Measurements from ENCODE around the gene FAM50B. TPM values are rescaled to one million over a fixed set of nuclear protein-coding genes. Genes with fewer than 3 reads are reported as not detected.

Gene FAM50B
- total and polyA plus RNA-seq, 2 donors (not counting 1 experiment from before 2014, with no cell fraction given), result 4.2 to 9.8 TPM

GRCh38 chr6:3823671-3824070 lies 25.5 kb upstream of the FAM50B start:
- Mint-ChIP-seq H3K27ac (no peak overlapping the region), H3K4me1 (no peaks in the 10 kb centered on the region), H3K27me3 (no peaks in the 10 kb centered on the region), H3K4me3 (no peak overlapping the region), H3K9me3 (ENCODE audit: insufficient read depth) (no peaks in the 10 kb centered on the region)
- Histone ChIP-seq H3K9me3 (ENCODE audit: control extremely low read depth in 1 of 3, control insufficient read depth in 2 of 3, insufficient read depth in 1 of 3, low read length in 2 of 3) (no peaks in the 10 kb centered on the region), H3K27me3 (replicated peaks in 1 of 4; ENCODE audit: control extremely low read depth in 1 of 4, control insufficient read depth in 3 of 4, insufficient read depth in 4 of 4, low read length in 3 of 4) (no peaks in the 10 kb centered on the region), H3K4me2 (replicated peaks; ENCODE audit: low read depth, low read length, poor library complexity, severe bottlenecking) (no peak overlapping the region), H2AFZ (ENCODE audit: insufficient read depth, low read depth, low read length, poor library complexity, severe bottlenecking) (no peak overlapping the region), H3K4me1 (ENCODE audit: control insufficient read depth in 2 of 2, insufficient read depth in 2 of 2, low read length in 2 of 2) (no peaks in the 10 kb centered on the region), H4K20me1 (ENCODE audit: control insufficient read depth, insufficient read depth, low read length, poor library complexity, severe bottlenecking) (no peaks in the 10 kb centered on the region), H3K79me2 (ENCODE audit: control insufficient read depth, insufficient read depth, low read length) (no peaks in the 10 kb centered on the region), H3K27ac (ENCODE audit: low read length in 2 of 2) (no peak overlapping the region), H3K9ac (ENCODE audit: low read length) (no peak overlapping the region), H3K4me3 (ENCODE audit: control extremely low read depth in 1 of 5, extremely low read depth in 1 of 5, insufficient read depth in 1 of 5, low read depth in 2 of 5, low read length in 4 of 5) (no peak overlapping the region), H3K36me3 (replicated peaks in 1 of 2; ENCODE audit: control extremely low read depth in 1 of 2, control insufficient read depth in 1 of 2, extremely low read depth in 1 of 2, insufficient read depth in 2 of 2, low read length in 1 of 2) (no peaks in the 10 kb centered on the region)
- no peak for ATAC-seq (ENCODE audit: low read depth)
- no peak for DNase-seq
- TF ChIP-seq CTCF (IDR thresholded peaks at IDR 0.05), result no peak
- TF ChIP-seq EZH2 (IDR thresholded peaks at IDR 0.05; ENCODE audit: borderline replicate concordance, insufficient read depth, low read depth, low read length, poor library complexity, severe bottlenecking), result no peak
- intact Hi-C loops (cut with micrococcal nuclease), result no loop called here
- POLR2A ChIA-PET, result no interaction called here
- 100% methylated on average over 3 of the region's 6 CpGs for WGBS (ENCODE audit: insufficient coverage)
- CTCF ChIA-PET, result no interaction called here

GRCh38 chr6:3825331-3825831 lies 23.8 kb upstream of the FAM50B start:
- Mint-ChIP-seq H3K4me3 (no peak overlapping the region), H3K27ac (no peak overlapping the region), H3K27me3 (no peaks in the 10 kb centered on the region), H3K4me1 (no peaks in the 10 kb centered on the region), H3K9me3 (ENCODE audit: insufficient read depth) (no peaks in the 10 kb centered on the region)
- 91% methylated on average over 11 of the region's 15 CpGs for WGBS (ENCODE audit: insufficient coverage)
- POLR2A ChIA-PET, result no interaction called here
- Histone ChIP-seq H3K9me3 (ENCODE audit: control extremely low read depth in 1 of 3, control insufficient read depth in 2 of 3, insufficient read depth in 1 of 3, low read length in 2 of 3) (no peaks in the 10 kb centered on the region), H4K20me1 (ENCODE audit: control insufficient read depth, insufficient read depth, low read length, poor library complexity, severe bottlenecking) (no peaks in the 10 kb centered on the region), H3K27ac (ENCODE audit: low read length in 2 of 2) (no peak overlapping the region), H3K4me3 (ENCODE audit: control extremely low read depth in 1 of 5, extremely low read depth in 1 of 5, insufficient read depth in 1 of 5, low read depth in 2 of 5, low read length in 4 of 5) (no peak overlapping the region), H3K36me3 (replicated peaks in 1 of 2; ENCODE audit: control extremely low read depth in 1 of 2, control insufficient read depth in 1 of 2, extremely low read depth in 1 of 2, insufficient read depth in 2 of 2, low read length in 1 of 2) (no peaks in the 10 kb centered on the region), H3K4me2 (replicated peaks; ENCODE audit: low read depth, low read length, poor library complexity, severe bottlenecking) (no peak overlapping the region), H3K79me2 (ENCODE audit: control insufficient read depth, insufficient read depth, low read length) (no peaks in the 10 kb centered on the region), H3K4me1 (ENCODE audit: control insufficient read depth in 2 of 2, insufficient read depth in 2 of 2, low read length in 2 of 2) (no peaks in the 10 kb centered on the region), H2AFZ (ENCODE audit: insufficient read depth, low read depth, low read length, poor library complexity, severe bottlenecking) (no peak overlapping the region), H3K27me3 (replicated peaks in 1 of 4; ENCODE audit: control extremely low read depth in 1 of 4, control insufficient read depth in 3 of 4, insufficient read depth in 4 of 4, low read length in 3 of 4) (no peaks in the 10 kb centered on the region), H3K9ac (ENCODE audit: low read length) (no peak overlapping the region)
- intact Hi-C loops (cut with micrococcal nuclease), result no loop called here
- TF ChIP-seq CTCF (IDR thresholded peaks at IDR 0.05), result no peak
- no peak for TF ChIP-seq EZH2 (IDR thresholded peaks at IDR 0.05; ENCODE audit: borderline replicate concordance, insufficient read depth, low read depth, low read length, poor library complexity, severe bottlenecking)
- no peak for DNase-seq
- no peak for ATAC-seq (ENCODE audit: low read depth)
- CTCF ChIA-PET, result interaction anchor here (0.7 kb wide), 1 partner anchor 78 kb away, joined by 3 read pairs; no protein-coding TSS in a partner anchor

Measured in B cell (primary cell).